Smooth muscle cell (in vitro differentiated cells): ENCODE data around the gene GLS. TPM values are rescaled to one million over a fixed set of nuclear protein-coding genes. Genes with fewer than 3 reads are reported as not detected.

ENCODE experiments used
- DNase-seq: peaks from one replicate; lab custom pipeline; 2025; ENCODE audit not compliant: unreplicated experiment; lab: John Stamatoyannopoulos, UW
- H2AFZ ChIP-seq: fragments of 200-600 bp; sonication (generic); 2 replicates; pipeline ENCODE4 v1.6.0; 2016; ENCODE audit warnings: antibody characterized with exemption, low read depth, mild to moderate bottlenecking
- H3F3A ChIP-seq: fragments of 200-600 bp; sonication (generic); 2 replicates; pipeline ENCODE4 v1.6.0; 2017; ENCODE audit warnings: antibody characterized with exemption, low read depth
- H3K27ac ChIP-seq: fragments of 200-600 bp; sonication (generic); 2 replicates; pipeline ENCODE4 v1.5.1; 2016; ENCODE audit warnings: low read depth, mild to moderate bottlenecking
- H3K27me3 ChIP-seq: fragments of 200-600 bp; sonication (generic); 2 replicates; pipeline ENCODE4 v1.6.1; 2016; ENCODE audit warnings: low read depth, mild to moderate bottlenecking
- H3K36me3 ChIP-seq: fragments of 200-600 bp; sonication (generic); 2 replicates; pipeline ENCODE4 v1.5.1; 2016; ENCODE audit warnings: low read depth
- H3K4me1 ChIP-seq: fragments of 200-600 bp; sonication (generic); 2 replicates; pipeline ENCODE4 v1.5.1; 2016; ENCODE audit warnings: low read depth
- H3K4me2 ChIP-seq: fragments of 200-600 bp; sonication (generic); 2 replicates; pipeline ENCODE4 v1.6.0; 2016; ENCODE audit warnings: mild to moderate bottlenecking
- H3K4me3 ChIP-seq: fragments of 200-600 bp; sonication (generic); 2 replicates; pipeline ENCODE4 v1.5.1; 2016; ENCODE audit warnings: mild to moderate bottlenecking
- H3K79me2 ChIP-seq: fragments of 200-600 bp; sonication (generic); 2 replicates; pipeline ENCODE4 v1.6.0; 2016; ENCODE audit warnings: low read depth, mild to moderate bottlenecking
- H3K9ac ChIP-seq: fragments of 200-600 bp; sonication (generic); 2 replicates; pipeline ENCODE4 v1.6.0; 2016; ENCODE audit warnings: low read depth
- H3K9me3 ChIP-seq: fragments of 200-600 bp; sonication (generic); replicated peaks from 2 replicates; pipeline ENCODE4 v1.5.1; 2016; ENCODE audit warnings: low read depth
- H4K20me1 ChIP-seq: fragments of 200-600 bp; sonication (generic); 2 replicates; pipeline ENCODE4 v1.6.0; 2016; ENCODE audit warnings: low read depth
- CTCF ChIP-seq: fragments of 200-600 bp; sonication (generic); IDR thresholded peaks from 2 replicates; pipeline ENCODE4 v1.5.1; 2017; ENCODE audit warnings: borderline replicate concordance, mild to moderate bottlenecking, antibody characterized with exemption; ENCODE audit not compliant: insufficient read depth, poor library complexity, severe bottlenecking
- WGBS: methylation state at CpG from one replicate; pipeline ENCODE4 v1.1.7; 2016; ENCODE audit warnings: low lambda C conversion rate; 5-methylcytosine and 5-hydroxymethylcytosine counted together
- polyA plus RNA-seq: library from polyadenylated mRNA; unstranded; fragments of >200 nt; fragmentation: Nextera tagmentation; extraction: Ambion mirVana; gene quantifications from 2 replicates; pipeline ENCODE4 v1.2.1, GENCODE V29; 2016
- total RNA-seq: library from RNA; depleted of rRNA; stranded (reverse); fragments of >200 nt; gene quantifications from 2 replicates; pipeline ENCODE4 v1.2.3, GENCODE V29; 2014

The GLS gene
- total and polyA plus RNA-seq, 2 experiments from 2014 or later, result 76.2 to 454 TPM

- H2AFZ ChIP-seq, result no peak overlapping the region
- peak overlapping the region; percentile 72 for H3K4me2 ChIP-seq
- no peaks in the 10 kb centered on the region for H3K79me2 ChIP-seq
- no peak for TF ChIP-seq CTCF
- H3K4me3 ChIP-seq, result no peak overlapping the region
- WGBS, result 23% methylated on average over 2 of the region's 2 CpGs
- no peak for DNase-seq
- H4K20me1 ChIP-seq, result no peaks in the 10 kb centered on the region
- peak overlapping the region; percentile 97 for H3K27ac ChIP-seq
- H3F3A ChIP-seq, result peaks cover 3% of the 10 kb centered on the region
- H3K36me3 ChIP-seq, result no peaks in the 10 kb centered on the region
- H3K9me3 ChIP-seq, result no peaks in the 10 kb centered on the region
- H3K4me1 ChIP-seq, result peaks cover 13% of the 10 kb centered on the region
- H3K9ac ChIP-seq, result peak overlapping the region; percentile 85
- H3K27me3 ChIP-seq, result no peaks in the 10 kb centered on the region
Observed at GRCh38 chr2:190838492-190838910, 42.1 kb upstream of the GLS start.

GRCh38 chr2:190840569-190841172 is 40.0 kb upstream of the GLS start:
- H3K79me2 ChIP-seq, result no peaks in the 10 kb centered on the region
- no peak overlapping the region for H3K9ac ChIP-seq
- no peak overlapping the region for H2AFZ ChIP-seq
- no peaks in the 10 kb centered on the region for H3K27me3 ChIP-seq
- H4K20me1 ChIP-seq, result no peaks in the 10 kb centered on the region
- H3K4me2 ChIP-seq, result no peak overlapping the region
- 62% methylated on average over 4 of the region's 4 CpGs for WGBS
- no peaks in the 10 kb centered on the region for H3K9me3 ChIP-seq
- H3K4me3 ChIP-seq, result no peak overlapping the region
- peaks cover 8% of the 10 kb centered on the region for H3K4me1 ChIP-seq
- peak overlapping the region; percentile 97 for H3K27ac ChIP-seq
- H3F3A ChIP-seq, result peaks cover 3% of the 10 kb centered on the region
- TF ChIP-seq CTCF, result no peak
- no peak for DNase-seq
- no peaks in the 10 kb centered on the region for H3K36me3 ChIP-seq

GRCh38 chr2:190841707-190842505 is 38.7 kb upstream of the GLS start:
- no peaks in the 10 kb centered on the region for H3K9me3 ChIP-seq
- TF ChIP-seq CTCF, result no peak
- no peaks in the 10 kb centered on the region for H3K27me3 ChIP-seq
- no peaks in the 10 kb centered on the region for H4K20me1 ChIP-seq
- H3K9ac ChIP-seq, result no peak overlapping the region
- H3K27ac ChIP-seq, result peak overlapping the region; percentile 97
- peaks cover 6% of the 10 kb centered on the region for H3K4me1 ChIP-seq
- H3K4me3 ChIP-seq, result no peak overlapping the region
- no peak overlapping the region for H2AFZ ChIP-seq
- 93% methylated on average over 8 of the region's 8 CpGs for WGBS
- H3F3A ChIP-seq, result peaks cover 3% of the 10 kb centered on the region
- DNase-seq, result no peak
- H3K4me2 ChIP-seq, result peak overlapping the region; percentile 21
- no peaks in the 10 kb centered on the region for H3K79me2 ChIP-seq
- no peaks in the 10 kb centered on the region for H3K36me3 ChIP-seq
